ENCODE data around the gene KNOP1.

KNOP1 gene, protein sequence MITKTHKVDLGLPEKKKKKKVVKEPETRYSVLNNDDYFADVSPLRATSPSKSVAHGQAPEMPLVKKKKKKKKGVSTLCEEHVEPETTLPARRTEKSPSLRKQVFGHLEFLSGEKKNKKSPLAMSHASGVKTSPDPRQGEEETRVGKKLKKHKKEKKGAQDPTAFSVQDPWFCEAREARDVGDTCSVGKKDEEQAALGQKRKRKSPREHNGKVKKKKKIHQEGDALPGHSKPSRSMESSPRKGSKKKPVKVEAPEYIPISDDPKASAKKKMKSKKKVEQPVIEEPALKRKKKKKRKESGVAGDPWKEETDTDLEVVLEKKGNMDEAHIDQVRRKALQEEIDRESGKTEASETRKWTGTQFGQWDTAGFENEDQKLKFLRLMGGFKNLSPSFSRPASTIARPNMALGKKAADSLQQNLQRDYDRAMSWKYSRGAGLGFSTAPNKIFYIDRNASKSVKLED

DNA sequence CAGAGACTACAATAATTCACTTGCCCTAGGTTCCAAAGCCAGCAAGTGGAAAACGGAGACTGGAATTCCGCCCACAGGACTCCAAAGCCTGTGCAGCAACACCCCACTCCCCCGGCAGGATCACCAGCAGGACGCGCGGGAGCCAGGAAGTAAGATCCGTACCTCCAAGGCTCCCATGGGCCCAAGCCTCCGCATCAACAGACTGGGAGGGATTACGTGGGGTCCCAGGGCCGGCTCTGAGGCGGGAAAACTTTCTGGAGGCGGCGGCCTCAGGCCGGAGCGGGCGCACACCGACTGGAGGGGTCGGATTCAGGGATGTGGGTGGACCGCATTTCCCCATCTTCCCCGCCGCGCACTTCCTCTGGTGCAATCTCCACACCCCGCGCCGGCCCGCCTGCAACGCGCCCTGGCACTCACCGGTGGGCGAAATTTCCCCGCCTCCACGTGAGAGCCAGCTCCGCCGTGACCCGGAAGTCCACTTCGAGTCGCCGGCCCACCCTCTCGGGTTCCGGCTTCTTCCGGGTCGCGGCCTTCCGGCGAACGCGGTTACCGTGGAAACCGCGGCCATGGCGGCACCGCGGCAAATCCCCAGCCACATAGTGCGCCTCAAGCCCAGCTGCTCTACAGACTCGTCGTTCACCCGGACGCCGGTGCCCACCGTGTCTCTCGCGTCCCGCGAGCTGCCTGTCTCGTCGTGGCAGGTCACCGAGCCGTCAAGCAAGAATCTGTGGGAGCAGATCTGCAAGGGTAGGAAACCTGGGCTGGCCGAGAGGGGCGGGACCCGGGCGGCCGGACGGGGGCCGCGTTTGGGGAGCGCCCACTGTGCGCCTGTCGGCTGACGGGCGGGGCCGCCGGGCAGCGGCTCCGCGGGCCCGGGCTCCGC is at the start of gene KNOP1, which contains the start of gene IQCK:
Gene KNOP1, minus strand, starts transcription at position 487 of the 883 bp plus-strand sequence. CDS start 3,192 bp downstream, outside the sequence.
Gene IQCK, plus strand, starts transcription at position 531 of the 883 bp plus-strand sequence. Its CDS starts 36 bp downstream, at position 567.
- no peak for FAIRE-seq

DNA sequence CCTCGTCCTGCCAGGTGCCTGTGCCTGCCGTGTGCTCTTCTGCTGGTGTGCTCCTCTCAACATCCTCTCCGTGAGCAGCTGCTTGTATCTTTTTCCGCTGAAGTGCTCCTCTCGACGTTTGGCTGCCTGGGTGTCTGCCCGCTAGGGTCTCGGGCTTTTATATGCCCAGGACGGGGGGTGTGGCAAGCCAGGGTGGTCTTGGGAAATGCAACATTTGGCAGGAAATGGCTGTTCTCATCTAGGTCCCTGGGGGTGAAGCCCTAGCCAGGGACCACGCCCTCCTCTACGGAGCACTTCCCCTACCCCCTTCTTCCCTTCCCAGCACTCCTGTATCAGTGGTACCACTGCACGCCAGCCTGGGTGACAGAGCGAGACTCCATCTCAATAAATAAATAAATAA is 49.5 kb upstream of the KNOP1 start:
- no peak for FAIRE-seq

DNA sequence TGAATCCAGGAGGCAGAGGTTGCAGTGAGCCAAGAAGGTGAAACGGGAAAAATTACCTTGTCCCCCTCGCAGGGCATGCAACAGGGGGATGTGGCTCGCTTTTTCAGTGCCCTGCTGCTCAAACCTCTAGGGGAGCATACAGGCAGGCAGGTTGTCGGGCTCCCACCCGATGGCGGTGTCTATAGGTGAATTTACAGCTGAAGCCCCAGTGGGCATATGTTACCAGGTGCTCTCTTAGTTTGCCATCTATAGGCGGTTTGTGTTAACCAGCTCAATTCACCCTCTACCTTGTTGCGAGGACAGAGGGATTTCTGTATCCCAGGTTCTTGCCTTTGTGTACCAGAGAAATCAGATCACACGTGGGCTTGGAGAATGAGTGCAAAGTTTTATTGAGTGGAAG is 49.0 kb upstream of the KNOP1 start:
- FAIRE-seq = no peak

DNA sequence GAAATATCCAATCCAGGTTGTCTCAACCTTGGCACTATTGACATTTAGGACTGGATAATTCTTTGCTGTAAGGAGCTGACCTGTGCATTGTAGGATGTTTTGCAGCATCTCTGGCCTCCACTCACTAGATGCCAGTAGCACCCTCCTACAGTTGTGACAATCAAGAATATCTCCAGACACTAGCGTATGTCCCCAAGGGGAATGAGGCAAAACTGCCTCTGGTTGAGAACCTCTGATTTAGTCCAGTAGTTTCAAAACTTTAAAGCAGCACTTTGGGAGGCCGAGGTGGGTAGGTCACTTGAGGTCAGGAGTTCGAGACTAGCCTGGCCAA is 48.5 kb upstream of the KNOP1 start:
- no peak for FAIRE-seq

DNA sequence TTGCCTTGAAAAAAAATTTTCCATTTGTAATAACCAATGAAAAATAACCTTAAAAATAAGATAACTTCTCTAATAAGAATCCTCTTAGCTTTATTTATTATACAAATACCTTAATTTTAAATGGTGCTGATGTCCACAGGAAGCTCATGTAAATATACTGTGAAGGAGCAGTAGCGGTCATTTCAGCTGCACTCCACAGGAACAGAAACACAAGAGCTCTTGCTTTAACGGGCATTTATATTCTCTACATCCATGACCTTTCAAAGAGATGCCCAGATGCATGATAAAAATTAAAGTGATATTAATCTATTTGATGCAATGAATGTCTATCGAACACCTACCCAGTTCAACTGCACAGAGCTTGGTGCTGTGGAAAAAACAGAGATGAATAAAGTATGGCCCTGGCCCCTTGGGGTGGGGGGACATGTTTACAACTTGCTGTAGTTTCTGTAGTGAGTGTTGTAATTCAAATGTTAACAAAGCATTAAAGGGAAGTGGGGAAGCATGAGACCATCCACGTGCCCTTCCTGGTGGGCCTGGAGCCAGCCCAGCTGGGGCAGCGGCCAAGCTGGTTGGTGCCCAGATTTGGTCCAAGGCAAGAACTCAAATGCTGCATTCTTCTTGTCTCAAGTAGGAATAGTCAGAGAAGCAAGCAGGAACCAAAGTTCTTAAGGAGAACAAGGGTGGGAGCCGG is 48.0 kb upstream of the KNOP1 start:
- FAIRE-seq = no peak

DNA sequence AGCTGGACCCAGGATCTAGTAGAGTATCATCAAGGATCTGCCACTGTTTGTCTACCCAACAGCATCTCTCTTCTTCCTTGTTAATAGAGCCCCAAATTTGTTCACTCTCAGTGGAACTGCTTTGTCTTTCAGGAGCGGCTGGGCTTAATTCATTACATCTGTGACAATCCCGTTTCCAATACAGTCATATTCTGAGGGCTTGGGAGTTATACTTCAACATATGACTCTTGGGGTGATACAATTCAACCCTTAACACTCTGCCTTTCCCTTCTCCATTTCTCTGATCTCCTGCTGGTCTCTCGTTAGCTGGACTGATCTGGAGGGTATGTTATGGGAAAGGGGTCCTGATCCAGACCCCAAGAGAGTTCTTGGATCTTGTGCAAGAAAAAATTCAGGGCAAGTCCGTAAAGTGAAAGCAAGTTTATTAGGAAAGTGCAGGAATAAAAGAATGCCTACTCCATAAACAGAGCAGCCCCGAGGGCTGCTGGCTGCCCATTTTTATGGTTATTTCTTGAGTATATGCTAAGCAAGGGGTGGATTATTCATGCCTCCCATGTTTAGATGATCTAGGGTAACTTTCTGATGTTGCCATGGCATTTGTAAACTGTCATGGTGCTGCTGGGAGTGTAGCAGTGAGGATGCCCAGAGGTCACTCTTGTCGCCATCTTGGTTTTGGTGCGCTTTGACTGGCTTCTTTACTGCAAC is 42.5 kb upstream of the KNOP1 start:
- no peak for FAIRE-seq

DNA sequence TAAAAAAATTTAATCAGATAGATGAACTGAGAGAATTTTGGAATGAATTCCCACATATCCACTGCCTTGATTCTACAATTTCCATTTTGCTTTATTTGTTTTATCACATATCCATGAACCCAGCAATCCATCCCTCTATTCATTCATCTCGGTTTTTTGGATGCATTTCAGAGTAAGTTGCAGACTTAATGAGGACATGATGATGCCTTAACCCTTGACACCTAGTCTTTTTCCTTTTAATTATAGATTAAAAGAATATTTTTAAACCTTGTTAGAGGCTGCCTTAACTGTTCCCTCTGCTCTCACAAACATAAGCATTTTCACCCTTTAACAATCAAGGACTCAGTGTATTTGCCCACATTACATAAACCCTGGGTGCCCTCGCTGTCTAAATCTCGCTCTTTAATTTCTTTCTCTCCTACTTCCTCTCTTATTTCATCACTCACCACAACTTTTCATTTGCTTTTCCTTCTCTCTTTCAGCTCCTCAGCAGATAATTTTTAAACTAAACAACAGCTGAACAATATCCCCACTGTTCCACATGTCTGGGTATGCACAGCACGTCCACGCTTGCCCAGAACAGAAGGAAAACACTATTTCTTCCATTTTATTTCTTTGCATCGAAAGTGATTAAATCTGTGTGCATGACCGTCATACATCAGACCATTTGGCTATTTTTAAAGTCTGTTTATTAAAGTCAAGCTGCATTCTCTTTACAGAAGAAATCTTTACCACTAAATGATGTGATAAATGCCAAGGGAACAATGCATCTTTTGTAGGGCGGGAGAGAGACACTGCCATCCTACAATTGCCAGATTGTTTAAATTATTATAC is 40.0 kb upstream of the KNOP1 start:
- no peak for FAIRE-seq

DNA sequence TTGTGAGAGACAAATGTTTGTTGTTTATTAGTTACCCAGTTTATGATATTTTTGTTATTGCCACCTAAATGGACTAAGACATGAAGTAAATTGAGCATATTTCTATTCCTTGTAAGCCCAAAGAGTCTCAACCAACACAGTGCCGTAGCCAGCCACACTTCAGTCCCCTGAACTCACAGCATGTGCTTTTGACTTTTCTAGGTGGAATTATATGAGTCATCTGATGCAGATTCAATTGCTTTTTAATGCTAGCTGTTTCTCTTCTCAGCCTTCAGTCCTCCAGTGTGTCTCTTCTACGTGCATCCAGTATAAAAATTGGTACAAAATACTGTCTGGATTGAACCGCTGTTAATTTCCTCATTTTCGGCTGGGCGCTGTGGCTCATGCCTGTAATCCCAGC is 39.0 kb upstream of the KNOP1 start:
- FAIRE-seq = no peak

DNA sequence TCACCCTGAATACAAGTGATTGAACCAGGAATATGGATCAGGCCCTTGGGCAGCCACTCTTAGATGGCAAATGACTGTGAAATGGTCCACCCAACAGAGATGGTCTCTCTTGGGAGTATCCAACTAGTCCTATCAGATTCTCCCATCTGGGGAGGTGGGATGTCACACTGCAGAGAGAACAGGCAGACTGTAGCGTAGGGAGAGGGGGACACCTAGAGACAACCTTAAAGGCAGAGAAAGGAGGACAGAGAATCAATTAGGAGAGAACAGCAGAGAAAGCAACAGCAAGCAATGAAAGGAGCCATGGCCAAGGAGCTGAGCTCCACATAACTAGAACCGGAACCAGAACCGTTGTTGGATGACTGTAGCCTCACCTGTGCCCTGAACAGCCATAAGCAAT is 37.2 kb upstream of the KNOP1 start:
- no peak for FAIRE-seq

DNA sequence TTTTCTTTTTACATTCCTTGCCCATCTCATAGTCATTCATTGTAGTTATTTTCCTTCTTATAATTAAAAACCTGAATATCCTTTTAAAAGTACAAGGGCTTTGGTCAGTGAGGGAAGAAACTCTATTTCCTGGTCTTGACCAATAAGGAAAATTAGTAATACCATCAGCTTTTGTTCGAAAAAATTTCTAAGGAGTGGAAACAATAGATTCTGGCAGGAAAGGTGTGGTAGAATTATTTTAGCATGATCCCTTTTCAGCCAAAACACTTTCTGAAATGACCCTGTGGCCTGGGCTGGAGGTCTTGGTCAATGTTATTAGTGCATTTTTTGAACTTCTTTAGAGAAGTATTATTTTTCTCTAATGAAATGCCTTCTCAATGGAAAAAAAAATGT is 36.6 kb upstream of the KNOP1 start:
- FAIRE-seq = no peak

DNA sequence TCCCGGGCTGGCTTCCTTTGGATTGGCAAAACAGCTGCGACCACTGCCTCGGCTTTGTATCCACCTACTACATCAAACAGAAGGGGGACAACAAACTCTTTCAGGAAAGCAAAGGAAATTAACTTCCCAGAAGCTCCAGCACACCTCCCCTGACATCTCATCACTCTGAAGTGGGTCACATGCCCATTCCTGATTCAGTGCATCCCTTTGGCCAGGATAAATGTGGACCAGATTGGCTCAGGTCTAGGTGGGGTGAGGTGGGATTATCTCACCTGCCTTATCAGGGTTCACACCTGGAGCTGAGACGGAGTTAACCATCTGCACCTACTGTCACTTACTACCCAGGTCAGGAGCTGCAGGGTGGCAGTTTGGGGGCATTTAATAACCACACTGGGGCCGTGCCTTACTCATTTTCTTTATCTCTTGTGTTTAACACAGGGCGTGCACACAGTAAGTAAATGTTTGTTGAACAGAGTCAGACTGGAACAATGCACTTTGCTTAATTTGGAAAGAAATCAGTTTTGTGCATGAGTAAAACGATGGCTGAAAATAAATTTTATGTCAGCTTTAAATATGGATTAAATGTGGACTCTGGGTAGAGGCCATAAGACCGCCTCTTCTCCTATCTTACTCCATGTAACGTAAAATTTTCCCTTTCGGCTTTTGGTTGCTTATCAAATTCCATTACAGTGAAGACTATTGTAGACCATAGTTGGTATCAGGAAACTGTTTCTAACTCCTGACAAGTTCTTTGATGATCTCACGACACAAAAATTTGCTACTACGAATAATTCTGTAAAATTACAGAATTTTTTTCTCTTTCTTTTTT is 36.0 kb upstream of the KNOP1 start:
- FAIRE-seq = no peak

DNA sequence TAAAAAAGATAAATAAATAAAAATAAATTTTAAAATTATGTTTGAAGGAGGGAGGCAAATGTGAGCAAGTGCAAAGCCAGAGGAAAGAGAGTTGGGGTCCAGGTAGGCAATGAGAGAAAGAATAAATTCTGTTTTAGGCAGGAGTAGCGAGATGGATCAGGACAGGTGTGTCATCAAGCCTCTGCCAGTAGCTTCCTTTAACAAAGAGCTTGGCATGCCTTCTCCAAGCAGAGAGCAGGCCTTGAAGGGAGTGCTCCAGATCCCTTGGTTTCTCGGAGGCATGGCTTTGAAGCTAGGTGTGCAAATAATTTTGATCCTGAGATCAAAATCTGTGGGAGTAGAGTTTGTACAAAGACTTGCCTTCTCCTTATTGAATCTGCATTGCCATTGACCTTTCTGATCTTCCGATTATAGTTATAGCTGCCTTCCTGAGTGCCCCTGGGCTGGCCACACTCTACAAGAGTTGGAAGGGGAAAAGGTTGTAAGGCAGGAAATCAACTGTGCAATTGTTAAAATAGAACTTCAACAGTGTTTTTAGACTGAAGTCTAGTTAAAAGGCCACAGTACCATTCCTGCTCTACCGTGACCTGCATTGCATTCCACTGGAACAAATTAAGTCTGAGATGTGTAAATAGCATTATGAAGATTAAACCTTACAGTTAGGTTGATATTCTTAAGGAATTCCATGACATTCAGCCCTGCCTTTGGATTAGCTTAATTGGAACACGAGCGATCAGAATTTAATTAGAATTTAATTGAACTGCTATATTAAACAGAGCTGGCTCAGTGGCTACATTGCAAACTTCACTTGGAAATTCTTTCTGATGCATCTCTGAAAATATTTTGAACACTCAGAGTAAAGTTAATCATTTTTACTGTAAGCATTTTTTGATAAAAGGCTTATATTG is 33.7 kb upstream of the KNOP1 start:
- no peak for FAIRE-seq

DNA sequence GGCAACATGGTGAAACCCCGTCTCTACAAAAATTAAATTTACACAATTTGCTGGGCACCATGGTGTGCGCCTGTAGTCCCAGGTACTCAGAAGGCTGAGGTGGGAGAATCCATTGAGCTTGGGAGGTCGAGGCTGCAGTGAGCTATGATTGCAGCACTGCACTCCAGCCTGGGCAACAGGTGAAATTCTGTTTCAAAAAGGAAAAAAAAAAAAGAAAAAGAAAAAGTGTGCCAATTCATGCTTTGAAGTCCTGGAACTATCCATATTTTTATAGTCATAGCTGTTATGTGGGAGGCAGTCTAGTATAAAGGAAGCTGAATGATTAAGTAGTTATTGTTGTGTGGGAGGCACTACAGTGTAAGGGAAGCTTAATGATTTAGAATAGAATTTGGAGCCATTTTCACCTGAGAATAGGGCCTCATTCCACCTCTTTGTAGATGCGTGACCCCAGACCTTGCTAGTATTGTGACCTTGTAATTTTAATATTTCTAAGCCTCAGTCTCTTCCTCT is 31.6 kb upstream of the KNOP1 start:
- FAIRE-seq = no peak

DNA sequence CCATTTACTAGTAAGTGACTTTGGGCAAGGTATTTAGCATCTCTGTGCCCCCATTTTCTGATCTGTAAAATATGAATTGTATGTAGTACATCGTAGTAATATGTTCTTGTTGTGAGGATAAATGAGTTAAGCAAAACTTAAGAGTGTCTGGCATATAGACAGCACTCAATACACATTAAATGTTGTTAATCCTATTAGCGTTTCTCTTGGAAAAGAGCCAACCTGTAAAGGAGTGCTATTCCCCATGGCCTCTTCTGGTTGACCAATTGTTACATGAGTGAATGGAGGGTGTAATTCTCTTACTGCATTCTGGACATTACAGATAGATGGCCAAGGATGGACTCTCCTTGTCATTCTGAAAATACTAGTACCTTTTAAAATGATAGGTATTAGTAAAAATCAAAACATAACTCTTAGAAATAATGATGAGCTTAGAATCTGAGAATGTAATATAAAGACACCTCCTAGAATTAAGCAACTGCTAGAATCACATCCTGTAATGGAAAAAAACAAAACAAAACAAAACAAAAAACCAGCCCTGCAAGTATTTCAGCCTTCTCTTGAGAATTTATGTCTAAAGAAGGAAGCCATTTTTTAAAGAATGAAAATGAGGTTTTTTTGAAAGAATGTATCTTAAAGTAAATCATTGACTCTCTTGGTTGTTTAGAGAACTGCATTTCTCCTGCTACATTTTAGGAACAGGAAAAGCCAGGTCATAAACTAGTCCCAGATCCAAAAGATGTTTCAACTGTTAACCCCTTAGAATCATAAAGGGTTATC is 30.6 kb upstream of the KNOP1 start:
- FAIRE-seq = no peak

DNA sequence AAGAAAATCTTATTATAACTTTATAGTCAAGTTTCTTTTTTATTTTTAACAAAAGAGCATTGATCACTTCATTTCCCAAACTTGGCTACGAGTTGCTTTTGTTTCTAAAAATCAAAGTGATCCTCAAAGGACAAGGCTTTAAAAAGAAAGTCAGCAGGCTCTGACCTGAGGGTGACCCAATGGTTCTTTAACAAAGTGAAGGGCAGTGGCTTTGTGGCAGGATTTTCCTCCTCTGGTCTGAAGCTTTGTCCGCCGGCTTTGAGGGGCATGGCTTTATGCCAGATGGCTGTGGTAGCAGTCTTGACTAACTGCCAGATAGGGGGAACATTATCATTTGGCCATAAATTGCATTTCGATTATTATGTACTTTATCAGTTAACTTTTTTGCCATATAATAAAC is 28.5 kb upstream of the KNOP1 start:
- FAIRE-seq = no peak

DNA sequence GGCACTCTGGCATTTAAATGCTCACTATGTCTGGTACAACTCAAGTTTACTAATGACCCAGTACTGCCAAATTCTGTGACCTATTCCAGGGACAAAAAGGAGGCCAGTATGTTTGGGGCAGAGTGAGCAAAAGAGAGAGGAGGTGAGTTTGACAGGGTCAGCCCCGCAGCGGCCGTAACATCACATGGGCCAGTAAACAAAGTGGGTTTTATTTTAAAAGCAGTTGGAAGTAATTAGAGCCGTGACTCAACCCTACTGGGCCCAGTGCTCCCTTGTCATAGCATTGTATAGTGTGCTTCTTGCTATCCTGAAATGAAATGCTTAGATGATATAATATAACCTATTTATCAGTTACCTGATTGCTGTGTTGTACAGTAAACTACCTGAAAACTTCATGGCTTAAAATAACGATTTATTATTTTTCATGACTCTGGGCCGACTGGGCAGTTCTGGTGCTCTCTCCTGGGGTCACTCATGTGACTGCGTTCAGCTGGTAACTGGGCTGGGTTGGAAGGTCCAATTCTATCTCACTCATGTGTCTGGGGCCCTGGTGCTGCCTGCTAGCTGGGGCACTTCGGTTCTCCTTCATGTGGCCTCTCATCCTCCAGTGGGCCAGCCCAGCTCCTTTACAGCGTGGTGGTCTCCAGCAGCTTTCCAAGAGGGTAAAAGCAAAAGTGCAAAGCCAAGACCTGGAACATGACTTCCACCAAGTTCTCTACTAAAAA is 27.4 kb upstream of the KNOP1 start:
- no peak for FAIRE-seq

DNA sequence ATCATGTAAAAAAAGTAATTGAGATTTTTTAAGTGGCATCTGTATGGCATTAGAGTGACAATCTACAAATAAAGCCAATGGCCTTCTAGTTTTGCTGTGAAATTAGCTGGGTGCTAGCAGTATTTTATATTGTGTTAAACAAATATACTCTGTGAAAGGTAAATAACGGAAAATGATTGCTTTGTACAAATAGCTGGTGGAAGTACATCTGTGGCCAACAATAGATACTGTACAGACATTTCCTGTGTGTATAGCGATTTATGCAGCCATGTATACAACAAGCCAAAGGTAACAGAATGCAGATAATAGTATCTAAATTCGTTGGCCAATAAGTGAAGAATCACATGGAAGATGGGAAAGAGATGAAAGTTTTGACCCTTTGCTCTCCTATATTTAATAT is 26.6 kb upstream of the KNOP1 start:
- FAIRE-seq = no peak

DNA sequence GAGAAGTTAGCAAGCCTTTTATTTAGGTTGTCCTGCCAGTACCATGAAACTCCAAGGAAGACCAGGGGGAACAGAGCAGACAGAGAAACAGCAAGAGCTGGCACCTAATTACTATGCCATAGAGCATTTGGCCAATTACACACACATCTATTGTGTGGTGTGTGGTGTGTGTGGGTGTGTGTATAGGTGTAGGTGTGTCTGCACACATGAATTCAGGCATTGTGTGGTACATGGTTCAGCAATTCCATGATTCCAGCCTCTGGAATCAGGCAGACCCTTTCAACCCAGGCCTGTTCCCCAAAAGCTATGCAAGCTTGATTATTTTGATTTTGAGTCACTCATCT is 25.8 kb upstream of the KNOP1 start:
- FAIRE-seq = no peak
